Measurements from ENCODE around the gene ACTC1.

The ACTC1 gene

DNA sequence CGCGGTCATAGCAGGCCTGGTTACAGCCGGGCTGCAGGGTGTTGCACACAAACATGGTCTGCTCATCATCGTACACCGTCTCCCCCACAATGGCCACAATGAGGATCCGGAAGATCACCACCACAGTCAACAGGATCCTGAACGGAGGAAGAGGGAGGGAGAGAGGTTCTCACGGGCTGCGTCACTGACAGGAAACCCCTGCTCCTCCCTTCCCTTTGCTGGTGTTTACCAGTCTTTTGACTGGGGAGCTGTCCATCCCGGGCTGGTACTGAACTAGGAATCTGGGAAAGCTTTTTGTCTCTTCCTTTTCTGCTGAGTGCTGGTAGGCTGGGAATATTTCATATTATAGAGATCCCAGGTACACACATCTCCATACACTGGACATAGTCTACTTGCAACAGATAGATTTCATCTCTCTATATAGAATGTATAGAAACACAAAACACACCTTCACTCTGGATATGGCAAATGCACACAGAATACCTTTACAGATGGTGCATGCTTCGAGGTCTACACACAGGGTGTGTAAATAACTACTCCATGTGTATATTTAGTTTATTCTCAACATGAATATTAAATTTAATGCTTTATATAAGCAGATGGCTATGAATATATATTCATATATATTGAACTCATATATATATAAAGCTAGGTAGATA, 42.0 kb downstream of the ACTC1 start:
- H3K4me3 ChIP-seq (ENCODE audit: low read depth, low read length) = no peak overlapping the region
- TF ChIP-seq, protein P1, sequence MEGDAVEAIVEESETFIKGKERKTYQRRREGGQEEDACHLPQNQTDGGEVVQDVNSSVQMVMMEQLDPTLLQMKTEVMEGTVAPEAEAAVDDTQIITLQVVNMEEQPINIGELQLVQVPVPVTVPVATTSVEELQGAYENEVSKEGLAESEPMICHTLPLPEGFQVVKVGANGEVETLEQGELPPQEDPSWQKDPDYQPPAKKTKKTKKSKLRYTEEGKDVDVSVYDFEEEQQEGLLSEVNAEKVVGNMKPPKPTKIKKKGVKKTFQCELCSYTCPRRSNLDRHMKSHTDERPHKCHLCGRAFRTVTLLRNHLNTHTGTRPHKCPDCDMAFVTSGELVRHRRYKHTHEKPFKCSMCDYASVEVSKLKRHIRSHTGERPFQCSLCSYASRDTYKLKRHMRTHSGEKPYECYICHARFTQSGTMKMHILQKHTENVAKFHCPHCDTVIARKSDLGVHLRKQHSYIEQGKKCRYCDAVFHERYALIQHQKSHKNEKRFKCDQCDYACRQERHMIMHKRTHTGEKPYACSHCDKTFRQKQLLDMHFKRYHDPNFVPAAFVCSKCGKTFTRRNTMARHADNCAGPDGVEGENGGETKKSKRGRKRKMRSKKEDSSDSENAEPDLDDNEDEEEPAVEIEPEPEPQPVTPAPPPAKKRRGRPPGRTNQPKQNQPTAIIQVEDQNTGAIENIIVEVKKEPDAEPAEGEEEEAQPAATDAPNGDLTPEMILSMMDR (IDR thresholded peaks at IDR 0.05; ENCODE audit: low read depth, low read length) = no peak

DNA sequence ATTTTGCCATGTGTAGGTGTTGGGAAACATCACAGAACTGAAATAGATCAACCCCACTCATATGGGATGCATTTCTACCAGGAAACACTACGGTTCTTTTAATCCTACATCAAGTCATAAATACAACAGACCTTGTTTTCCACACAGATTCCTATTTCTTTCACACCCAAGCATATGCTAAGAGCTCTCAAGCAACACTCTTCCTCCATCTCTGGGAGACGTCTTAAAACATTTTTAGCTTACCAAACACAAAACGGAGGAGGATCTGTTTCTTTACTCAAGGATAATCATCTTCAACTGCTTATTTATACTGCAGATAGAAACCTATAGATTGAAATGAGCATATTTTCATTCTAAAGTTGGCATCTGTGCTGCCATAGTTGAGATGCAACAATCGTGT, 45.7 kb downstream of the ACTC1 start:
- H3K4me3 ChIP-seq (ENCODE audit: low read depth, low read length) = no peak overlapping the region
- TF ChIP-seq, protein P1 (IDR thresholded peaks at IDR 0.05; ENCODE audit: low read depth, low read length) = no peak
